Suprapubic skin (tissue), 4 donors: Measurements from ENCODE around the gene ARL8A. TPM values are rescaled to one million over a fixed set of nuclear protein-coding genes. Genes with fewer than 3 reads are reported as not detected.
"Not testable (repeated sequence)": the region's sequence is repeated elsewhere in the genome, so short reads cannot be mapped to it uniquely, and the experiment has no call there.

Source experiments
- DNase-seq, 2 donors: peaks; one replicate each; pipeline ENCODE4 v3.0.0-alpha.2; 2019; ENCODE audit warnings: low spot score in 2 of 2
- H3K27ac ChIP-seq: fragments of 200-600 bp; sonication (generic); one replicate; pipeline ENCODE4 v1.5.1; 2019
- H3K27me3 ChIP-seq: fragments of 200-600 bp; sonication (generic); one replicate; pipeline ENCODE4 v1.5.1; 2019
- H3K36me3 ChIP-seq: fragments of 200-600 bp; sonication (generic); one replicate; pipeline ENCODE4 v1.5.1; 2019
- H3K4me1 ChIP-seq: fragments of 200-600 bp; sonication (generic); one replicate; pipeline ENCODE4 v1.5.1; 2019
- H3K4me3 ChIP-seq: fragments of 200-600 bp; sonication (generic); one replicate; pipeline ENCODE4 v1.5.1; 2019; ENCODE audit warnings: mild to moderate bottlenecking
- H3K9me3 ChIP-seq: fragments of 200-600 bp; sonication (generic); one replicate; pipeline ENCODE4 v1.5.1; 2019
- EP300 ChIP-seq: sonication (generic); formaldehyde crosslinking; IDR thresholded peaks from one replicate; pipeline ENCODE4 v1.6.1; 2017; ENCODE audit warnings: antibody characterized with exemption
- POLR2A ChIP-seq, 2 donors: fragments of 450-650 bp; IDR thresholded peaks; one replicate each; pipeline ENCODE4 v1.6.1; 2017; ENCODE audit warnings: antibody characterized with exemption in 2 of 2, mild to moderate bottlenecking in 2 of 2, moderate library complexity in 2 of 2
- POLR2AphosphoS5 ChIP-seq, 3 donors: sonication (generic); formaldehyde crosslinking; IDR thresholded peaks; one replicate each; pipeline ENCODE4 v1.6.1; 2017; ENCODE audit warnings: antibody characterized with exemption in 3 of 3
- WGBS: methylation state at CpG from one replicate; pipeline ENCODE4 v1.1.5; 2018; 5-methylcytosine and 5-hydroxymethylcytosine counted together
- total RNA-seq, 4 donors: library from RNA; depleted of rRNA; stranded (reverse); fragments of >200 nt; gene quantifications; one replicate each; pipeline ENCODE4 v1.1.0, GENCODE V29; 2016
- TF ChIP-seq, protein P1 (sequence below), 2 donors: fragments of 200-600 bp in 1 of 2; fragments of 450-650 bp in 1 of 2; sonication (generic) in 1 of 2; IDR thresholded peaks; one replicate each; pipeline ENCODE4 v1.5.1; 2016 to 2019; ENCODE audit warnings: antibody characterized with exemption in 2 of 2, mild to moderate bottlenecking in 1 of 2, moderate library complexity in 1 of 2

ARL8A gene
- total RNA-seq, 4 donors from 2014 or later: 41.1 to 46.3 (median 43.0) TPM

DNA sequence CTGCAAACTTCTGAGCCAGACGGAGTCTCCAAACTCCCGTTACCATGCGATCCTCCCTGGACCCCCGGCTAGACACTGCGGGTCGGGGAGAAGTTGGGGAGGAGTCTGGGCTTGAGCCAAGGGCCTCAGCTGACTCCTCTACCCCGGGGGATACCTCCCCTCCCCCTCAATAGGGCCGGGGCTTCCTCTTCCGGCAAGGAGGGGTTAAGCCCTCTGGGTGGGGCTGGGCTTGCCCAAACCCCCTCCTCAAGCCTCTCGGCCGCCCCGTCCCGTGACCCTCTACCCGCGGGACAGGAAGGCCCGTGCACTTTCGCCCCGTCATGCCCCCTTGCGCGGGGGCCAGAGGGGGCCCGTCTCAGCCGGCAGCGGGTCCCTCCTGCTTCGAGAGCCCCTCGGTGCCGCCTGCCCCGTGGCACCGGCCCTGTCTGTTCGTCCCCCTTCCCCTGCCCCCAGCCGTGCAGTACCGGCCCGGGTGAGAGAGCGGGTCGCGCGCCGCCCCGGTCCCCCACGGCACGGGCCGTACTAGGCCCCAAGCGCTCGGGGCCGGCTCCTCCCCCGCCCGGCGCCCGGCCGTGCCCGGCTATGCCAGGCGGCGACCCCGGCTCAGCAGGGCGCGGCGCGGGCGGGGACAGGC is 652 bp downstream of the ARL8A start:
- Histone ChIP-seq H3K27ac (peak overlapping the region; percentile 93), H3K9me3 (no peaks in the 10 kb centered on the region), H3K4me3 (peak overlapping the region; percentile 77), H3K27me3 (no peaks in the 10 kb centered on the region), H3K36me3 (peaks cover 4% of the 10 kb centered on the region), H3K4me1 (peaks cover 35% of the 10 kb centered on the region)
- DNase-seq: no peak
- TF ChIP-seq, protein P1, sequence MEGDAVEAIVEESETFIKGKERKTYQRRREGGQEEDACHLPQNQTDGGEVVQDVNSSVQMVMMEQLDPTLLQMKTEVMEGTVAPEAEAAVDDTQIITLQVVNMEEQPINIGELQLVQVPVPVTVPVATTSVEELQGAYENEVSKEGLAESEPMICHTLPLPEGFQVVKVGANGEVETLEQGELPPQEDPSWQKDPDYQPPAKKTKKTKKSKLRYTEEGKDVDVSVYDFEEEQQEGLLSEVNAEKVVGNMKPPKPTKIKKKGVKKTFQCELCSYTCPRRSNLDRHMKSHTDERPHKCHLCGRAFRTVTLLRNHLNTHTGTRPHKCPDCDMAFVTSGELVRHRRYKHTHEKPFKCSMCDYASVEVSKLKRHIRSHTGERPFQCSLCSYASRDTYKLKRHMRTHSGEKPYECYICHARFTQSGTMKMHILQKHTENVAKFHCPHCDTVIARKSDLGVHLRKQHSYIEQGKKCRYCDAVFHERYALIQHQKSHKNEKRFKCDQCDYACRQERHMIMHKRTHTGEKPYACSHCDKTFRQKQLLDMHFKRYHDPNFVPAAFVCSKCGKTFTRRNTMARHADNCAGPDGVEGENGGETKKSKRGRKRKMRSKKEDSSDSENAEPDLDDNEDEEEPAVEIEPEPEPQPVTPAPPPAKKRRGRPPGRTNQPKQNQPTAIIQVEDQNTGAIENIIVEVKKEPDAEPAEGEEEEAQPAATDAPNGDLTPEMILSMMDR (IDR thresholded peaks at IDR 0.05): no peak
- TF ChIP-seq POLR2AphosphoS5 (IDR thresholded peaks at IDR 0.05): no peak
- TF ChIP-seq EP300: no peak
- no peak for TF ChIP-seq POLR2A (IDR thresholded peaks at IDR 0.05)
- WGBS: under 1% methylated on average over 24 of the region's 58 CpGs

DNA sequence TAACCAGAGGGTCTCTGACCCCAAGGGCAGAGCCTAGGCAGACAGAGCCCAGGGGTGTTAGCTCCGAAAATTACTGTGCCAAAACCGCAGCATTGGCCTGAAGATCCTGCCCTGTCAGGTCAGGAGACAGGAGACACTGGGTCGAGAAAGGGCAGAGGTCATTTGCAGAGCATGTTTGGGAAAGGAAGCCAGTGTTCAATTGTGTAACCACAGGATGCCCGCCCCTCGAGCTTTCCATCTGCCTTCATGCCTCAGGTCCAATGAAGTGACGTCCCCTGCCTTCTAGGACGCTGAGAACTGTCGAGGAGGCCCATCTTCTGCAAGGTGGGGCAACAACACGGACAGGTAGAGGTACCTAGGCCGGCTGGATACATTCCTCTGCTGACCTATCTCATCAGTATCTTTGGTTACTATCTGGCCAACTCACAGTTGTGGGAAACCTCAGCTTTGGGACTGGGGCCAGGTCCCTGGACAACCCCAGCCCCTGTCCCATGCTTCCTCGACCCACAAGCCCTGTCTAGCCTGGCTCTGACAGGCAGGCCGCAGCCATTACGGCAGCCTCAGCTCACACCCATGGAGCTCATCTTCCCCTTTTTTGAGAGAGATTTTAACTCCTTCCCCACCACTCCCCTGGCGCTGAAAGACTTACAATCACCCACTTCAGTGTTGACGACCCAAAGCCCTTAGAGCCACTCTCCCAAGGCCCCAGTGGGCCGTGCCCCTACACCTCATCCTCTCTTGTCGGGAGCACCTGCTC is 1.3 kb downstream of the ARL8A start:
- Histone ChIP-seq H3K4me3 (peak overlapping the region; percentile 77), H3K36me3 (peaks cover 7% of the 10 kb centered on the region), H3K9me3 (no peaks in the 10 kb centered on the region), H3K27ac (peak overlapping the region; percentile 93), H3K4me1 (peaks cover 35% of the 10 kb centered on the region), H3K27me3 (no peaks in the 10 kb centered on the region)
- no peak for TF ChIP-seq POLR2A (IDR thresholded peaks at IDR 0.05)
- TF ChIP-seq POLR2AphosphoS5 (IDR thresholded peaks at IDR 0.05): no peak
- TF ChIP-seq, protein P1 (IDR thresholded peaks at IDR 0.05): no peak
- TF ChIP-seq EP300: no peak
- no peak for DNase-seq
- under 1% methylated on average over 12 of the region's 17 CpGs for WGBS

DNA sequence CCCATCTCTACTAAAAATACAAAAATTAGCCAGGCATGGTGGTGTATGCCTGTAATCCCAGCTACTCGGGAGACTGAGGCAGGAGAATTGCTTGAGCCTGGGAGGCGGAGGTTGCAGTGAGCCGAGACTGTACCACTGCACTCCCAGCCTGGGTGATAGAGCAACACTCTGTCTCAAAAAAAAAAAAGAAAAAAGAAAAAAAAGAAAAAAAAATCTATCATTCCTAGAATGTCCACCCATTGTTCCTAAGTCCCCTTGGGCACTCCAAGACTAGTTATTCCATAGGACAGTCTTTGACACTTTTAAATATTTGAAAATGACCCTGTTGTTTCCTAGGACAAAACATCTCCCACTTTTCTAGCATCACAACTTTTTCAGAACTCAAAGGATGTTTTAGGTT is 3.1 kb downstream of the ARL8A start:
- not testable (repeated sequence) for DNase-seq, H3K27ac ChIP-seq, H3K27me3 ChIP-seq, H3K9me3 ChIP-seq, H3K4me3 ChIP-seq
- Histone ChIP-seq H3K4me1 (peaks cover 35% of the 10 kb centered on the region), H3K36me3 (peaks cover 22% of the 10 kb centered on the region)
- 84% methylated on average over 3 of the region's 3 CpGs for WGBS

DNA sequence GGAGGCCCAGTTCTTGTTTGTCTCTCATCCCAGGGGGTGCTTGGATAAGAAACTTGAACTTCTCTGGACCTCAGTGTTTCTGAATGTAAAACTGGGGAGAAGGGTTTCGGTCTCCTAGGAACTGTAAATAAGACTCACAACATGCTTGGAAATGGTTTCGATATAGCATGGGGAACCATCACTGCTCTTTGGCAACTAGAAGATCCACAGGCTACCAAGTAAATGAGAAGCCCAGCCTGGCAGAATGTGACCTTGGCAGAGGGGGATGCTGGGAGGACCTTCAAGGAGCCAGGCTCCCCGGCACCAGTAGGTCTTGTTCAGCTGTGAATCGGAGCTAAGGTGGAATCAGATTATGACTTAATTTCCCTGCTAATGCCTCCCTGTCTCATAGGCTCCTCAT is 3.7 kb downstream of the ARL8A start:
- WGBS: 83% methylated on average over 4 of the region's 4 CpGs
- H3K4me3 ChIP-seq: no peak overlapping the region
- H3K27ac ChIP-seq: no peak overlapping the region
- TF ChIP-seq POLR2AphosphoS5 (IDR thresholded peaks at IDR 0.05): no peak
- no peak for TF ChIP-seq POLR2A (IDR thresholded peaks at IDR 0.05)
- TF ChIP-seq EP300: no peak
- TF ChIP-seq, protein P1 (IDR thresholded peaks at IDR 0.05): no peak
- no peak for DNase-seq
- no peaks in the 10 kb centered on the region for H3K27me3 ChIP-seq
- H3K36me3 ChIP-seq: peaks cover 25% of the 10 kb centered on the region
- peaks cover 34% of the 10 kb centered on the region for H3K4me1 ChIP-seq
- no peaks in the 10 kb centered on the region for H3K9me3 ChIP-seq

DNA sequence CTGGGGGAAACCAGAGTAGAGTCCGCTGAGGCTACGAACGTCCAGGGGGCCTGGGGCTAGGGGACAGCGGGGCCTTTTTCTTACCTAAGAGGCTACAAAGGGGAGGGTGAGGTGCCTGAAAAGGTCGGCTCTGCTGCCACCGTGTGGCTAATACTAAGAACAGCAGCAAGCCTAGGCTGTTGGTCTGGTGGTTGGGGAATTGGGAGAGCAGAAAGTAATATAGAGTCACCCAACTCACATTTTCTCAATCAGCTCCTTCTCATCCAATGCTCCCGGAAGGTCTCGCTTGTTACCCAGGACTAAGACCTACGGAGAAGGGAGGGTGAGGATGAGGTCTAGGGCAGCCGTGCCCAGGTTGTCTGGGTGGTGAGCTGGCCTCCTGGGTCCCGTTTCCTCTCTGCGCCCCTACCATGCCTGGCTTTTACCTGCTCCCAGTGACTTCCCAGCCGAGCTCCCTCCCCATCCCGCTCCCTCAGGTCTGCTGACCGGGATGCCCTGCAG is 9.3 kb downstream of the ARL8A start:
- no peaks in the 10 kb centered on the region for H3K9me3 ChIP-seq
- peaks cover 51% of the 10 kb centered on the region for H3K4me1 ChIP-seq
- TF ChIP-seq, protein P1 (IDR thresholded peaks at IDR 0.05): peak; percentile 48 to 91
- TF ChIP-seq EP300: no peak
- no peaks in the 10 kb centered on the region for H3K27me3 ChIP-seq
- H3K4me3 ChIP-seq: no peak overlapping the region
- 33% methylated on average over 13 of the region's 15 CpGs for WGBS
- peak overlapping the region; percentile 93 for H3K27ac ChIP-seq
- DNase-seq: no peak
- peaks cover 41% of the 10 kb centered on the region for H3K36me3 ChIP-seq
